GM06990 (cell line): ENCODE results near the gene GRK6.
A peak's percentile ranks its signal among the peaks of the same experiment; 100 is the strongest.

Experiments used
- DNase-seq: peaks from one replicate; pipeline ENCODE4 v3.0.0-alpha.2; 2011; ENCODE audit not compliant: insufficient read length; ENCODE audit errors: extremely low read depth
- H3K27me3 ChIP-seq: replicated peaks from 2 replicates; pipeline ENCODE4 v1.6.0; 2011; ENCODE audit warnings: low read length; ENCODE audit not compliant: control insufficient read depth, insufficient read depth
- H3K36me3 ChIP-seq: 2 replicates; pipeline ENCODE4 v1.5.1; 2011; ENCODE audit warnings: low read length; ENCODE audit not compliant: control insufficient read depth, insufficient read depth
- H3K4me3 ChIP-seq: replicated peaks from 2 replicates; pipeline ENCODE4 v1.5.1; 2011; ENCODE audit warnings: low read depth, mild to moderate bottlenecking, control low read depth, low read length
- TF ChIP-seq, protein P1 (sequence below): IDR thresholded peaks from 2 replicates; pipeline ENCODE4 v1.5.1; 2011; ENCODE audit warnings: low read length, control low read depth, mild to moderate bottlenecking, inconsistent platforms; ENCODE audit not compliant: insufficient read depth, poor library complexity, severe bottlenecking

The GRK6 gene

DNA sequence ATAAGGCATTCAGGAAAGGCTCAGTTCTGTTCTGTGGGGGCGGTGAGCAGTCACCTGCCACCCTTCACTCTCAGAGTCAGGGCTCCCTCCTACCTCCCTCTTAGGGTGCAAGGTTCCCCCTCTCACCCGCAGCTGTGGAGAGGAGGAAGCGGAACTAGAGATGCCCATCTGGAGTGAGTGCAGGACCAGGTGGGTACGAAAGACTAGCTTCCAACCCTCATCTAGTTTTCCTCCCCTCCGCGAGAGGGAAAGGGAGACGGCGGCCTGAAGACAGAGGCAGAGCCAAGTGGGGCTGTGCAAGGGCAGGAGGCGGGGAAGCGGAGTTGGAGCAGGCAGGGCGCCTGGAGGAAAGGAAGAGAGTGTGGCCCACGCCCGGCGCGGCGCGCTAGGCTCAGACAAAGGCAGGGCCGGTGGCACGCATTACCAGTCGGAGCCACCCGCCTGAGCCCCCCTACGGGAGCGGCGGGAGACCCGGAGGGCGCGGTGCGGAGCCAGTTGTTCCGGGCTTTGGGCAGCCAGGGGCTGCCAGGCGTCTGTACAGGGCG is 27.4 kb downstream of the GRK6 start:
- Histone ChIP-seq H3K36me3 (no peaks in the 10 kb centered on the region; the same call in 1 of the 2 replicates), H3K4me3 (peak overlapping the region; percentile 71), H3K27me3 (no peaks in the 10 kb centered on the region)
- TF ChIP-seq, protein P1, sequence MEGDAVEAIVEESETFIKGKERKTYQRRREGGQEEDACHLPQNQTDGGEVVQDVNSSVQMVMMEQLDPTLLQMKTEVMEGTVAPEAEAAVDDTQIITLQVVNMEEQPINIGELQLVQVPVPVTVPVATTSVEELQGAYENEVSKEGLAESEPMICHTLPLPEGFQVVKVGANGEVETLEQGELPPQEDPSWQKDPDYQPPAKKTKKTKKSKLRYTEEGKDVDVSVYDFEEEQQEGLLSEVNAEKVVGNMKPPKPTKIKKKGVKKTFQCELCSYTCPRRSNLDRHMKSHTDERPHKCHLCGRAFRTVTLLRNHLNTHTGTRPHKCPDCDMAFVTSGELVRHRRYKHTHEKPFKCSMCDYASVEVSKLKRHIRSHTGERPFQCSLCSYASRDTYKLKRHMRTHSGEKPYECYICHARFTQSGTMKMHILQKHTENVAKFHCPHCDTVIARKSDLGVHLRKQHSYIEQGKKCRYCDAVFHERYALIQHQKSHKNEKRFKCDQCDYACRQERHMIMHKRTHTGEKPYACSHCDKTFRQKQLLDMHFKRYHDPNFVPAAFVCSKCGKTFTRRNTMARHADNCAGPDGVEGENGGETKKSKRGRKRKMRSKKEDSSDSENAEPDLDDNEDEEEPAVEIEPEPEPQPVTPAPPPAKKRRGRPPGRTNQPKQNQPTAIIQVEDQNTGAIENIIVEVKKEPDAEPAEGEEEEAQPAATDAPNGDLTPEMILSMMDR, result no peak
- no peak for DNase-seq

DNA sequence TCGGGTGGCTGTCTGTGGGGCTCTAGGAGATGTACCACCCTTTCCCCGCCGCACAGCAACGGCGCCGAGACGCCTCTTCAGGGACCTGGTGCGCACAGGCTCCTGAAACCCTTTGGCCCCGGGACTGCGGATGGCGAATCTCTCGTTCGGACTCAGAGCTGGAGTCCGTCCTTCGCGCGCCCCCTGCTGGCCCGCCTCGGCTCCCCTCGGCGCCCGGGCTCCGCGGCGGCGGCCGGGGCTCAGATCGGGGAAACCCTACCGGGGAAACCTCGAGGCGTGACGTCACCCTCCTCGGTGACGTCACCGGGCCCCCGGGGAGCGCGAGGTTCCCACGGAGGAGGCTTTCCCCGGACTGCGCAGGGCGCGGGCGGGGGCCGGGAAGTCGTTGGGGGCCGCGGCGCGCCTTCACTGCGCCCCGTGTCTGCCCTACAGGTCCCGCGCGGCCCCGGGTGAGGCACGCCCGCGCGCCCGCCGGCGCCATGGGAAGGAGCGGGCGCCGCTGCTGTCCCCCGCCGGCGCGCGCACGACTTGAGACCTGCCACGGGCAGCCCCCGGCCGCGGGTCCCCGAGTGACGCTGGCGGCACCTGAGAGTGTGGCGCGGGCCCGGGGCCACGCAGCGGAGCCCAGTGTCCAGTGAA is 28.0 kb downstream of the GRK6 start:
- DNase-seq, result peak; percentile 94
- TF ChIP-seq, protein P1, result peak; percentile 53
- Histone ChIP-seq H3K4me3 (peak overlapping the region; percentile 71), H3K36me3 (no peaks in the 10 kb centered on the region; the same call in 1 of the 2 replicates), H3K27me3 (no peaks in the 10 kb centered on the region)

DNA sequence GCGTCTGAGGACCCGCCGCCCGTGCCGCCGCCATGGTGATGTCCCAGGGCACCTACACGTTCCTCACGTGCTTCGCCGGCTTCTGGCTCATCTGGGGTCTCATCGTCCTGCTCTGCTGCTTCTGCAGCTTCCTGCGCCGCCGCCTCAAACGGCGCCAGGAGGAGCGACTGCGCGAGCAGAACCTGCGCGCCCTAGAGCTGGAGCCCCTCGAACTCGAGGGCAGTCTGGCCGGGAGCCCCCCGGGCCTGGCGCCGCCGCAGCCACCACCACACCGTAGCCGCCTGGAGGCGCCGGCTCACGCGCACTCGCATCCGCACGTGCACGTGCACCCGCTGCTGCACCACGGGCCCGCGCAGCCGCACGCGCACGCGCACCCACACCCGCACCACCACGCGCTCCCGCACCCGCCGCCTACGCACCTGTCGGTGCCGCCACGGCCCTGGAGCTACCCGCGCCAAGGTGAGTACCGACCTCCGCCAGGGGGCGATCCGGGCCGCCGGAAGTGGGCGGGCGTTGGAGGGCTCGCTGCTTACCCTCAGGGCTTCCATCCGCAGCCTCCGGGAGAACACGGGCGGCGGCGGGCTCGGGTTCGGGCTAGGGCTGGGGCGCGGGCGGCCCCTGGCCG is 28.7 kb downstream of the GRK6 start:
- TF ChIP-seq, protein P1, result peak; percentile 72
- H3K4me3 ChIP-seq, result peak overlapping the region; percentile 71
- no peaks in the 10 kb centered on the region; the same call in 1 of the 2 replicates for H3K36me3 ChIP-seq
- peak; percentile 94 for DNase-seq
- no peaks in the 10 kb centered on the region for H3K27me3 ChIP-seq

DNA sequence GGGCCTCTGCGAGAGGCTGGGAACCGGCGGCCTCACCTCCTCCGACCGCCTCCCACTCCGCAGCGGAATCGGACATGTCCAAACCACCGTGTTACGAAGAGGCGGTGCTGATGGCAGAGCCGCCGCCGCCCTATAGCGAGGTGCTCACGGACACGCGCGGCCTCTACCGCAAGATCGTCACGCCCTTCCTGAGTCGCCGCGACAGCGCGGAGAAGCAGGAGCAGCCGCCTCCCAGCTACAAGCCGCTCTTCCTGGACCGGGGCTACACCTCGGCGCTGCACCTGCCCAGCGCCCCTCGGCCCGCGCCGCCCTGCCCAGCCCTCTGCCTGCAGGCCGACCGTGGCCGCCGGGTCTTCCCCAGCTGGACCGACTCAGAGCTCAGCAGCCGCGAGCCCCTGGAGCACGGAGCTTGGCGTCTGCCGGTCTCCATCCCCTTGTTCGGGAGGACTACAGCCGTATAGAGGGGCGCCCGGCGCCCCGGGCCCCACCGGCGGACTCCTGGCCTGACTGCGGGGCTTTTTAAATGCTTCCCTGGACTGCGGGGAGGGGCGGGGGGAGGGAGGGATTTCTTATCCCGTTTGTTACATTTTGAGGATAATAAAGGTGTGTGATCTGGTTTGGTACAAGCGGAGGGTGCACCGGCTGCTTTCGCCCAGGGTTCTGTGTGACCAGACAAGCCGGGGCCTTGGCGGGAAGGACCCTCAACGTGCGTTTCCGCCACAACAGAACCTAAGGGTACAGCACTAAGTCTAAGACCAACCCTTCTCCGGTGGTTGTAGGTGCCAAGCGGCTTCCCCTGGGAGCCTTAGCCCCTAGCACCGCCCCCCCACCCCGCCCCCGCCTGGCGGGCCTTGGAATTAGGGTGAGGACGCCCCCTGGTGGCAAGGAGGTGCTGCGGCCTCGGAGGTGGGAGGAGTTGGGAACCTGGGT is 29.4 kb downstream of the GRK6 start:
- DNase-seq, result peak; percentile 89
- Histone ChIP-seq H3K4me3 (peak overlapping the region; percentile 71), H3K27me3 (no peaks in the 10 kb centered on the region), H3K36me3 (no peaks in the 10 kb centered on the region; the same call in 1 of the 2 replicates)
- TF ChIP-seq, protein P1, result peak; percentile 100

DNA sequence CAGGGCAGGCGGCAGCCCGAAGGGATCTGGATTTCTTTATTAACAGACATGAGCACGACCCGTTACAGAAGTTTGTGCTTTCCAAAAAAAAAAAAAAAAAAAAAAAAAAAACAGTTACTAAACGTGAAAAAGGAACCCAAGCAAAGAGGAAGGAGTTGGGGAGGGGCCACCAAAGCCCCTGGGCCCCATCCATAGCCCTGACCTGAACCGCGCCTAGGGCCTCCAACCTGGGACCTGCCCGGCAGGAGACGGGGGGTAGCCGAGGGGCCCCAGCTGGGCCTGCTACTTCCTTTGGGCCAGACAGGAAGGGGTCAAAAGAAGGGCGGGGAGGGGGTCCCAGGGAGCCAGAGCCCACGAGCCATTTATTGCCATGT is 30.1 kb downstream of the GRK6 start:
- TF ChIP-seq, protein P1, result no peak
- Histone ChIP-seq H3K4me3 (no peak overlapping the region), H3K36me3 (no peaks in the 10 kb centered on the region), H3K27me3 (no peaks in the 10 kb centered on the region)
- no peak for DNase-seq
